ENCODE measurements around the gene CCDC187.
"Not testable (repeated sequence)": the region's sequence is repeated elsewhere in the genome, so short reads cannot be mapped to it uniquely, and the experiment has no call there.

Gene CCDC187

DNA sequence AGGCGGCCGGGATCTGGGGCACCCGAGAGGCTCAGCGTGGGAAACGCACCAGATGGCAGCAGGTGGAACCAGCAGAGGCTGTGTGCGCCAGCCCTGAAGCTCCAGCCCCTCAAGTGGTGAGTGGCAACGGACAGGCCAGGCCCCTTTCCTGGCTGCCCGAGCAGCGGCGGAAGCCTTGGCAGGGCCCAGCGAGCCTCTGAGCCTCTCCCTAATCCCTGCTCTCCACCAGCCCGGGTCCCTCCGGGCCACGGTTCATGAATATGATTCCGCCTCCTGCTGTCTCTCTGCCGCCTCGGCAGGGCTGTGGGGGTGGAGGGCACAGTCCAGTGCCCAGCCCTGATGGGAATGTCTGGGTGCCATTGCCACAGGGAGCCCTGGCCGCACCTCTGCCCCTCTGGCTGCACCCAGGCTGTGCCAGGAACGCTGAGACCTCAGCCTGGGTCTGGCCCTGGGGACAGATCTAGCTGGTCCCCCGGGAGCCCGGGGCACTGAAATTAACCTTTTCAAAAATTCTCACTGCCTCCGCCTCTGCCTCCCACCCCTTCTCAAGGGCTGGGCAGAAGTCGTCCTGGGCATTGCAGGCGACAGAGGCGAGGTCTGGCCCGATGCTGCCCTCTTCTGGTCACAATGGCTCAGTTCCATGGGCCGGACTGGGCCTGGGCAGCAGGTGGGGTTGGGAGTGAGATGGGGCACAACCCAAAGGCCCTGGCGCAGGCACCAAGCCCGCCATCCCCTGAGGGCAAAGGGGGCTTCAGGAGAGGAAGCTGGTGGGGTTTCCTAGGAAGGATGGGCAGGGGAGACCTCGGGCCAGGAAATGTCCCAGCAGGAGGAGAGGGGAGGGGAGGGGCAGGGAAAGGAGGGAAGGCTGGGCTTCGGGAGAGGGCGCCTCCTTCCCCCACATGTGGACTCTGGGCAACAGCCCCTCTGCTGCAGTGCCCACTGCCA lies 20.3 kb downstream of the CCDC187 start:
- DNase-seq, result peak; percentile 43

DNA sequence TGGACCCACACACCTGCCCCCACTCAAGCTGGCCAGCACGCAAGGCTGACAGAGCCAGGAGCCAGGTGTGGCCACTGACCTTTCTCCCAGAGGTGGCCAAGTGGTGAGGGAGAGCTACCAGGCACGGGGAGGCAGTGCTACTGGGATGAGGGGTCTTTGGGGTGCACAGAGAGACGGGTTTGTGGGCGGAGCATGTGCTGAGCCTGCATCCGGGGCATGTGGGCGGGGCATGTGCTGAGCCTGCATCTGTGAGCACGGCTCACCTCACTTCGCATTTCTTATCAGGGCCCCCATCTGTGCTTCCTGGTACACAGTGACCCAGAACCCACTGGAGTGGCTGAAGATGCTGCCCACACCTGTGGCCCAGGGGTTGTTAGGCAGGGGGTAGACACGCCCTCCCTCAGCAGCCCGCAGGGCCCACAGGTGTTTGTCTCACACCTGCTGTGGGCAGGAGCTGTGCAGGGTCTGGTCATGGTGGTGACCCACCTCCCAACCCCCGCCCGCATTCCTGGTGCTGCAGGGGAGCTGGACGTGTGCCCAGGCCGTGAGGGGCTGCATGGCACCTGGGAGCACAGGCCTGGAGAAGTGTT lies 21.5 kb downstream of the CCDC187 start:
- no peak for DNase-seq

- DNase-seq, result no peak
These were observed 22.2 kb downstream of the CCDC187 start for GRCh38 chr9:136281421-136282271.

DNA sequence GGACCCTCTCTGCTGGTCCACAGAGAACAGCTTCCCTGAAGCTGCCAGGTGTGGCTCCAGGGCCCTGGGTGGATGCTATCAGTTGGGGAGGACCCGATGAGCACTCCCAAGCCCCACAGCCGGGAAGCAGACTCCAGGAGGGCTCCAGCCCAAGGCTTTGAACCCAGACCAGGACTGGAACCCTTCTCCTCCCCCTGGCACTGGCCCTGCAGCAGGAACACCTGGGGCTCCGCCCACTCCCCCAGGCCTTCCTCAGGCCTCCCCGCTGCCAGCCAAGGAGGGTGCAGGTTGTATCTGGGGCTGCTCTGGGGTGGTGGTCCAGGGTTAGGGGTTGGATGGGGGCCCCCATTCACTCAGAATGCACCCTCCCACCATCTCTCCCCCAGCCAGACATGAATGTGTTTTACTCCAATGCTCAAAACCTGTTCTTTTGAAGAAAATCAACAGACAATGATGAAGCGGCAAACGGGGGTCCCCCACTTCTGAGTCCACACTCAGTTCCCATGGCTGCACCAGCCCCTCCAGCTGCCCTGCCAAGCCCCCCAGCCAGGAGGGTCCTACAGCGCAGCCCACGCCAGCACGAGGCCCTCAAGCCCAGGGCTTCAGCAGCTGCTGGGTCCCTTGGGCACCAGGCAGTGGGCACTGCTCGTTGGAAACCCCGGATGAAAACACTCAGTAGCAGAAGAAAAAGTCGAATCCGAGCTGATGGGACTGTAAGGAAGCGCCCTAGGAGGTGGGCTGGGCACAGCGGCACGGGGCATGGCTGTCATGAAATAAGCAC lies 23.2 kb downstream of the CCDC187 start:
- DNase-seq, result no peak

DNA sequence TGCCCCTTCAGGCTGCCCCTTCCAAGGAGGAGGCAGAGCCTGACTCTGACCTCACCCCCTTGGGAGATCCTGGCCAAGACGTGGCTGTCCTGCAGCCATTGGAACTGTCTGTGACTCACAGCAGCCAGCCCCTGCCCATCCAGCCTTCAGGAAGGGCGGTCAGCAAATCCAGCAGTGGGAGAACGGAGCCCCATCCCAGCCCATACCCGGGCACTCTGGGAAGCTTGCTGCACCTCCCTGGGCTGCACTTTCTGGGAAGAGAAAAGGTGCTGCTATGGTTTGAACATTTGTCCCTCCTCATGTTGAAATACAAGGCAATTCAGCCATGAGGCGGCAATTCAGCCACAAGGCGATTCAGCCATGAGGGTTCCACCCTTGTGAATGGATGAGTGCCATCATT lies 24.4 kb downstream of the CCDC187 start:
- no peak for DNase-seq

DNA sequence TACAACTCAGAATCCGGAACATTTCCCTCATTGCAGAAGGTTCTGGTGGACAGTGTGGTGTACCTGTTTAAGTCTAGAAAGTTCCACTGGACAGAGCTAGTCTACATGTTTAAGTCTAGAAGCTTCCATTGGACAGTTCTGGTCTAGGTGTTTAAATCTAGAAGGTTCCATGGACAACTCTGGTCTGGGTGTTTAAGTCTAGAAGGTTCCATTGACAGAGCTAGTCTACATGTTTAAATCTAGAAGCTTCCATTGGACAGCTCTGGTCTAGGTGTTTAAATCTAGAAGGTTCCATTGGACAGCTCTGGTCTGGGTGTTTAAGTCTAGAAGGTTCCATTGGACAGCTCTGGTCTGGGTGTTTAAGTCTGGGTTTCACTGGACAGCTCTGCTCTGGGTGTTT lies 25.0 kb downstream of the CCDC187 start:
- DNase-seq, result no peak

GRCh38 chr9:136278221-136278620 lies 25.7 kb downstream of the CCDC187 start:
- DNase-seq, result no peak

GRCh38 chr9:136277746-136278145 lies 26.1 kb downstream of the CCDC187 start:
- DNase-seq, result no peak

DNA sequence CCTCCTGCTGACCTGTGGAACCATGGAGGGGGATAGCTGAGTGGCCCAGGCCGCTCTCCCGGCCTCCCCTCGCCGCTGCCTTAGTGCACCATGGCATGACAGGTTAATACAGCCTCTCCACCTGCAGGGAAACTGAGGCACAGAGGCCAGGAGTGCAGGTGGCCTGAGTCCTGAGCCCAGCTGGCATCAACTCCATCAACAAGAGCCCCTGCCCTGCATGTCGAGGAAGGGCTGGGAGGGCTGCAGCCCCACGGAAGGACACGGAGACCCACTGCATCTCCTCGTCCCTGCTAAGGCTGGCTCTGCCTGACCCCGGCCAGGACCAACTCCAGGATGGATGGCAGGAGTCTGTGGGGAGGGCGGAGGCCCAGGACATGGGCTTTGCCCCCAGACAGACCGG lies 27.2 kb downstream of the CCDC187 start:
- DNase-seq, result no peak

DNA sequence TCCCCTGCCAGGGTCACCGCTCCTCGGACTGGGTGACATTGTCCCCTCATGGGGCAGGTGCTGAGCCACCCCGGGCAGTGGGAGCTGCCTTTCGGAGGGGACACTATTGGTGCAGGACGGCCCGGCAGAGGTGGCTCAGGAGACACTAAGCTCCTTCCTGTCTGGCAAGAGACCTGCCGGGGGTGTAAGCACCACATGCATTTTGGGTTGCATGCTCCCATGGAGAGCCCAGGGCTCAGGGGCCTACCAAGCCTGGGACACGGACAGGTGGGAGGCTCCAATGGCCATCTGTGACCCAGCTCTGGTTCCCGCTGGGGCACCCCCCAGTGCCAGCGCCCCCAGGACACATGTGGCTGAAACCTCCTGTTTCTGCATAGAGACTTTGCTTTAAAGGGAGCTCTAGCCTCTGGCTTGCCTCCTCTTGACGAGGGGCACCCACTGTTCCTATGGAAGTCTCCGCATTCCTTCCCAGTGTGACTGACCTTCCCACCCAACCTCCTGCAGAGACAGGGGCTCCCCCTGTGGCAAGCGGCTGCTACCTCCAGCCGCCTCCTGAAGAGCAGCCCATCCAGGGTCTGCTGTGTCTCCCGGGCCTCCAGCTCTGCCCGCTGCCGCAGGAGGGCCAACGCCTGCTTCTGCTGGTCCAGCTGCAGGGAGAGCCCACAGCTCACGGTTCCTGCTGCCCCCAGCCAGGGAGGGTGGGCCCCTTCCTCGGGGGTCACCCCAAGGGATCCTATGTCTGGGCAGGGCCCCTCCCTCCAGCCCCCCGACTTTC lies 28.1 kb downstream of the CCDC187 start:
- DNase-seq, result no peak

GRCh38 chr9:136274786-136275654 lies 28.9 kb downstream of the CCDC187 start:
- no peak for DNase-seq

GRCh38 chr9:136273921-136274785 lies 29.7 kb downstream of the CCDC187 start:
- DNase-seq, result no peak

DNA sequence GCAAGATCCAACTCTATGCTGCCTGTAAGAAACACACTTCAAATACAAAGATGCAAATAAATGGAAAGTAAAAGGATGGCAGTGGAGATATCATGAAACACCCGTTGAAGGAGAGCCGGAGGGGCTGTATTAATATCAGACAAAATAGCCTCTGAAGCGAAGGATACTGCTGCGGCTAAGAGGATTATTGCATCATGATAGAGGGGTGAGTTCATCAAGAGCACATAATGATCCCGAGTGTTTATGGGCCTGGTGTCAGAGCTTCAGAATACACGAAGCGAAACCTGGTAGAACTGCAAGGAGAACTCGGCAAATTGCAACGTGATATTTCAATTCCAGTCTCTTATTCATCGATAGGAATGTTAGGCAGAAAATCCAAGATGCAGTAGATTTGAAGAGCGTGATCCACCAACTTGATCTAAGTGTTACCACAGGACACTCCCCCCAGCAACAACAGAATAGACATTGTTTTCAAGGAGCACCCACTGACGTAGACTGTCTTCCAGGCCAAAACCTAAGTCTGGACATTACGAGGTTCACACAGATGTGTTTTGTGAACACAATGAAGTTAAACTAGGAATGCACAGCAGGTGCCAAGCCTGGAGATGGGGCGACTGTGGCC lies 30.5 kb downstream of the CCDC187 start:
- no peak for DNase-seq

- no peak for DNase-seq
These were observed 33.7 kb downstream of the CCDC187 start for GRCh38 chr9:136270173-136270705.

DNA sequence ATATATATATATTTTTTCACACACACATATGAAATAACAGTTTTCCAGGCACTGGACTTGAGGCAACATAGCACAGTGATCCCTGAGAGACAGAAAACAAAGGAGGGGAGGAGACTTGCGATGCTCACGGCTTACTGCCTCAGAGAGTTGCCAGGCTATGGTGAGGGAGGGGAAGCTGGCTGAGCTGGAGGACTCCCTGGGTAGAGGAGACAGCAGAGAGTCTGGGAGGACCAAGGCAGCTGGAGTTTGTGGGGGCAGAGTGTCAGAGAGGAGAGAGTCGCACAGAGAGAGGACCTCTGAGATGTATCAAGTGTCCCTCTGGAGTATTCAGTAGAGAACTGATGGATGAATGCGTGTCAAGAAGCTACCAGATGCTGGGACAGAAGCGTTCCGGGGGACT lies 35.2 kb downstream of the CCDC187 start:
- DNase-seq, result no peak

- DNase-seq, result no peak
These were observed 35.6 kb downstream of the CCDC187 start for GRCh38 chr9:136268318-136268717.

DNA sequence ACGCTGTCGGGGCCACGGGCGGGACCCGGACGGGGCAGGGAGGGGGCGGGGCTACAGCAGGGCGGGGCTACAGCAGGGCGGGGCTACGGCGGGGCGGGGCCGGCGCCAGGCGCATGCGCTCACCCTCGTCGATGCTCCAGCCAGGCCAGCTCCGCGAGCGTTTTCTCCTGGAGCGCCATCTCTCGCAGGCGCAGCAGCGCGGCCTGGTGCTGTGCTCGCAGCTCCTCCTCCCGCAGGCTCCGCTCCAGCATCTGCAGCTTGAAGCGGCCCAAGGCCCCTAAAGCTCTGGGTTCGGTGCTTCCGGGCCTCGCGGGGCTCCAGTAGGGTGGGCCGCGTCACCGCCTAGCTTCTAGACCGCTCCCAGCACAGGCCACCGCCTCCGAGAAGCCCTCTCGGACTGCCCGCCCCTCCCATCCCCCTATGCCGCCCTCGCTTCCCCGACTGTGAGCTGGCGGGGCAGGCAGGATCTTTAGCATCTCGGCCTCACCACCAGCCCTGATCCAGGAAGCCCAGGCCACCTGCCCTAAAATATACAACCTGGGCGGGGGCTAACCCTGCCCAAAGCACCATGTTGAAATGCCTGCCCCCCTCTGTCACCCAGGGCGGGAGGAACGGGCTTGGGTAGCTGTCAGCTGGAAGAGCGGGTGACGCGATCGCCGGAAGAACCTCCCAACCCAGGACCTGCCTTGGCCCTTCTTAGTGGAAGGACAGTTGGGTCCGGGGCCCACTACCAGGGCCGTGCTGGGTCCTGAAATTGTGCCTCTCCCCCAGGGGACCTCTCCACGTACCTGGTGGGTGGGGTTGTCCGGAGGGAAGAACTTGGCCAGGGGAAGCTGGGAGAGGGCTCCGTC lies 36.4 kb downstream of the CCDC187 start:
- peak; percentile 55 for DNase-seq

DNA sequence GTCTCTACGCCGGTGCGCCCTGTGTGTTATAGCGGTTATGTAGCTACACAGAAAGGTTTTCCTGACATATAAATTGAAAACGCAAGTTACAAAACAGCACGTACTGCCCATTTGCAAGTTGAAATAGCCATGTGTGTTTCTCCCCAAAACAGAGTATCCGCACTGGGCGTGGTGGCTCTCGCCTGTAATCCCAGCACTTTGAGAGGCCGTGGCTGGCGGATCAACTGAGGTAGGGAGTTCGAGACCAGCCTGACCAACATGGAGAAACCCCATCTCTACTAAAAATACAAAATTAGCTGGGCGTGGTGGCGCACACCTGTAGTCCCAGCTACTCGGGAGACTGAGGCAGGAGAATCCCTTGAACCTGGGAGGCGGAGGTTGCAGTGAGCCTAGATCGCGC lies 37.3 kb downstream of the CCDC187 start:
- DNase-seq, result not testable (repeated sequence)

All from GDM1 (cell line).